ENCODE data around the gene MAP3K21.

DNA sequence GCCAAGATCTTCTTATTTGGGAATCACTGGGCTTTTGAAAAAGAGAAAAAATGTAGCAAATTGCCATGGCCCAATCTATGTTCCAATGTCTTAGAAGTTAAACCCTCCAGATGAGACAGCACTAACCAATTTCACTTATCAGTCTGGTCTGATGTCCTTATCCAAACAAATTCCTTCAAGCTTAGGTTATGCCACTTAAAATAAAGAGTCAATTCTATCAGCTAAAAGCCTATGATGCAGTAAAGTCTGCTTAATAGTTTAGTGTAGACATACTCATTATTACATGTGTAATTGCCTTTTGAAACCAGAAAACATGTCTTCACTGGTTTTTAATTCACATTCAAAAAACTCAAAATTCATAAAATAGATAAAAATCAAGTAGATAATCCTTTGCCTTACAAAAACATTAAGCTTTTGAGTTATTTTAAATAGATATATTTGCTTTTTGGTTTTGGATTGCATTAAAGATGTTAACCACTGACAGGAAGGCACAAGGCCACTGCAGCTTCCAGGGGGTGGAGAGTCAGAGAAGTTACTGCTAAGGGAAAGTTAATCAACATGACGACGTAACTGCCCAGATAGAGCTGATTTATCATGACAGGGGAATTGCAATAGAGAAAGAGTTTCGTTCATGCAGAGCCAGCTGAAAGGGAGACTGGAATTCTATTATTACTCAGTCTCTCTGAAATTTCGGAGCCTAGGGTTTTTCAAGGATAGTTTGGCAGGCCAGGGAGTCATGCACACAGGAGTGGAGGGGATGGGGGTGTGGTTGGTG is 106.1 kb downstream of the MAP3K21 start:
- TF ChIP-seq, protein P1, sequence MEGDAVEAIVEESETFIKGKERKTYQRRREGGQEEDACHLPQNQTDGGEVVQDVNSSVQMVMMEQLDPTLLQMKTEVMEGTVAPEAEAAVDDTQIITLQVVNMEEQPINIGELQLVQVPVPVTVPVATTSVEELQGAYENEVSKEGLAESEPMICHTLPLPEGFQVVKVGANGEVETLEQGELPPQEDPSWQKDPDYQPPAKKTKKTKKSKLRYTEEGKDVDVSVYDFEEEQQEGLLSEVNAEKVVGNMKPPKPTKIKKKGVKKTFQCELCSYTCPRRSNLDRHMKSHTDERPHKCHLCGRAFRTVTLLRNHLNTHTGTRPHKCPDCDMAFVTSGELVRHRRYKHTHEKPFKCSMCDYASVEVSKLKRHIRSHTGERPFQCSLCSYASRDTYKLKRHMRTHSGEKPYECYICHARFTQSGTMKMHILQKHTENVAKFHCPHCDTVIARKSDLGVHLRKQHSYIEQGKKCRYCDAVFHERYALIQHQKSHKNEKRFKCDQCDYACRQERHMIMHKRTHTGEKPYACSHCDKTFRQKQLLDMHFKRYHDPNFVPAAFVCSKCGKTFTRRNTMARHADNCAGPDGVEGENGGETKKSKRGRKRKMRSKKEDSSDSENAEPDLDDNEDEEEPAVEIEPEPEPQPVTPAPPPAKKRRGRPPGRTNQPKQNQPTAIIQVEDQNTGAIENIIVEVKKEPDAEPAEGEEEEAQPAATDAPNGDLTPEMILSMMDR (IDR thresholded peaks at IDR 0.05; ENCODE audit: low read depth, low read length), result no peak
- TF ChIP-seq EZH2phosphoT487 (IDR thresholded peaks at IDR 0.05; ENCODE audit: low read depth), result no peak
